ENCODE measurements around the gene SYNPO2L.

SYNPO2L gene

GRCh38 chr10:73649876-73650536 is 5.8 kb downstream of the SYNPO2L start:
- DNase-seq (ENCODE audit: low spot score) = no peak

GRCh38 chr10:73648975-73649829 is 6.6 kb downstream of the SYNPO2L start:
- no peak for DNase-seq (ENCODE audit: low spot score)

- DNase-seq (ENCODE audit: low spot score) = no peak
Measured at GRCh38 chr10:73647875-73648651, 7.8 kb downstream of the SYNPO2L start.

DNA sequence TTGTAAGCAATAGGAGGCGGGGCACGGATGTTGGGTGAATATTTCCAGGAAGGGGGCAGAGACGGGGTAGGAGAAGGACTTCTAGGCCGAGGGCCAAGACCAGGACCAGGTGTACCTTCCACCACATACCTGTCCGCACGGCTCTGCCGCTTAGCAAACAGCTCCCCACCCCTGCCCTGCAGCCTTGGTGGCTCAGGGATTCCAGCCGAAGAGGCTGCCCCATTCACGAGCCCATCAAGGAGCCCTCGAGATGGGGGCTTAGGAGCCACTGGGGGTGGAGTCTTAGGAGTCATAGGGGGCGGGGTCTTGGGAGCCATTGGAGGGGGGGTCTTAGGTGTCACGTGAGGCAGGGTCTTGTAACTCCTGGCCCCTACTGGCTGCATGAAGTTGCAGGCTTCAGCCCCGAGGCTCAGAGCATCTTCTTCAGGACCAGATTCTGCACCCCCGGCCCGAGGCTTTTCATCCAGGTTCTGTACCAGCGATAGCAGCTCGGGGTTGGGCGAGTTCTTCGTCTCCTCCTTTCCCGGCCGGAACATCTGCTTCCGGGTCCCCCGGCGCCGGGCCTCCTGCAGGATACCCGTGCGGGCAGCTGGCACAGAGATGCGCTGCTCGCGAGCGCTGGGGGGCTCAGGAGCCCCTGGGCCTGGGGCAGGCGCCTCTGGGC is 8.5 kb downstream of the SYNPO2L start:
- DNase-seq (ENCODE audit: low spot score) = peak; percentile 32

DNA sequence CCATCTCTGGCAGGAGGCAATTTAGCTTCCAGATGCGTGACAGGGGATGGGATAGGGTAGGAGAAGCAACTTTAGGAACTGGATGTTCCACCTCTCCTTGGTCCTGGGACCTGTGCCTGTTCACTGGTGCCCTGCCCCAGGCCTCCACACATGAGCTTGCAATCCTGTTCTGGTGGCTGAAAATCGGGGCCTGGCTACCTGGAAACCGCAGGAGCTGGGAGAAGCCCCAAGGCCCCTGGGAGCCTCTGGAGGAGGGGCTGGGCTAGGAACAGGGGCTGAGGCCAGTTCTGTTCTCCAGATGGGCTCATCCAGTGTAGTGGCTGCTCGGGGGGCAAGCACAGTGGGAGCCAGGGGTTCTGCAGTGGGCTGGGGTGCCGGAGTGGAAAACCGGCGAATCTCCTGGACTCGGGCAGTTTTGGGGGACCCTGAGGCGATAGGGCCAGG is 9.2 kb downstream of the SYNPO2L start:
- DNase-seq (ENCODE audit: low spot score) = no peak

DNA sequence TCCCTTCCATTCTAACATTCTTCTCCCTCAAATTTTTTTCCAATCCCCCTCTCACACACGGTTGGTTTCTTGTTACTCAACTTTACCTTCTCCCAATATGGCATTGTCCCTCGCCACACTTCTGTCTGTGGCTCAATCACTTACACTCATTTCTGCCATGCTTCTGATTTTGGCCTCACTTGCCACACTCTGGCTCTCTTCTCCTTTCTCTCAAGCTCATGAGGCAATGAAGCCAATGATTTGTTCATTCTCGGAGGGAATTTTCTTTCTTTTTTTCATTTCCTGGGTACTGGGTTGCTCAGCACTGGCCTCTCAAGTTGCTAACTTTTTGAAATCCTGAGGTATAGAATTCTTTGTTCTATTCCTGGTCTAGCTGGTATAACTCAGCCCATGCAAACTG is 10.6 kb downstream of the SYNPO2L start:
- DNase-seq (ENCODE audit: low spot score) = no peak

DNA sequence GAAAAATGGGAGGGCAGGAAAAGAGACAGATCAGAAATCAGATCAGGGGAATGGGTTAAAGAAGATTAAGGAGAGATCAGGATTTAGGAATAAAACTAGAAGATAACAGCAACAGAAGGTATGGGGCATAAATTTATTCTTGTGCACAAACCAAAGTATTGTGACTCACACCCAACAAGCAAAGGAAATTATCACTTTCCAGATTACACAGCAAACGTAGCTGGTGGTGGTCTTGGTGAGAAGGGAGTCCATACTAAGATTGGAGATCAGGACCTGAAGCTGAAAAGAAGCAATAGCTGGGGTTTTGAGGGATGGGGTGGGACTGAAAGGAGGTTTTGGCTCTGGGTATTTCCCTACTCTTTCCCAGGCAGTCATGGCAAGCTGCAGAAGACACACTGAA is 11.1 kb downstream of the SYNPO2L start:
- no peak for DNase-seq (ENCODE audit: low spot score)

- peak; percentile 80 for DNase-seq (ENCODE audit: low spot score)
Measured at GRCh38 chr10:73644015-73644743, 11.7 kb downstream of the SYNPO2L start.

DNA sequence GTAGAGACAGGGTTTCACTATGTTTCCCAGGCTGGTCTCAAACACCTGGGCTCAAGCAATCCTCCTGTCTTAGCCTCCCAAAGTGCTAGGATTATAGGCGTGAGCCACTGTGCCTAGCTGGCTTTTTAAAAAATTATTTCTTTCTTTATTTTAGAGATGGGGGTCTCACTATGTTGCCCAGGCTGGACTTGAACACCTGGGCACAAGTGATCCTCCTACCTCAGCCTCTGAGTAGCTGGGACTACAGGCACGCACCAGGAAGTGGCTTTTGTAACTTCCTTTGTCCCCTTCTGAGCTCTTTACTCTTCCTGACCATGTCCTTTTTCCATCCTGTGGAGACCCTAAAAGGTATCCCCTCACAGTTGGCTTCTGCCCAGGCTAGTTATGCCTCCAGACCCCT is 12.5 kb downstream of the SYNPO2L start:
- DNase-seq (ENCODE audit: low spot score) = no peak

GRCh38 chr10:73641328-73642060 is 14.3 kb downstream of the SYNPO2L start, which contains the start of gene MYOZ1:
Gene MYOZ1, minus strand, starts transcription at chr10:73641474. Its CDS starts 1,457 bp downstream, at chr10:73640017.
- DNase-seq (ENCODE audit: low spot score) = no peak

DNA sequence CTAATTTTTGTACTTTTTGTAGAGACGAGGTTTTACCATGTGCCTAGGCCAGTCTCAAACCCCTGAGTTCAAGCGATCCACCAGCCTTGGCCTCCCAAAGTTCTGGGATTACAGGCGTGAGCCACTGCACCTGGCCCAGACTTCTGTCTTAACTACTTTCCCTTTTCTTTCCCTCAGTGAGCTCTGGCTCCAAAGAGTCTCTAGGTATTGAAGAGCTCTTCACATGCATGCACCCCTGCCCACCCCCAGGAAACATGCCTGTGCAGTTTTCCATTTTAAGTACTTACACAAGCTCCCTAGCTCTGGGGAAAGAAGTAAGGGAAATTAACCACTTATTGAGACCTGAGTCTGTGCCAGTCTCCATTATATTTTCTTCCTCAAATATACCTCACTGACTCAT is 16.5 kb downstream of the SYNPO2L start:
- no peak for DNase-seq (ENCODE audit: low spot score)

DNA sequence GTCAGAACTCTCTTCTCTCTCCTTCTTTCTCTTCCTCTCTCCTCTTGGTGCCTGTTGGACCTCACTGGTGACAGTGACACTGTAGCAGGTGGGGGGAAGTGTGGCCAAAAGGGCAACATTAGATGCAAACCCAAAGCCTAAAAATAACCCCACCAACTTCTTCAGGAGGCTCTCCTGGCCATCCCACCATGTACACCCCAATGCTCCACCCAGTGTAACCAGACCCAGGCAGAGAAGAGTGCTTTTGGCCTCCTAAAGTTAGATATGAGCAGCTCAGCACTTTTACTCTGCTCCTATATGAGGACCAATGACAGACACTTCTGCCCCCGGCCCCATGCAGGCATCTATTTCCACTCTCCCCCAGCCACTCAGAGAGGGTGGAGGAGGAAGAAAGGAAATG is 20.0 kb downstream of the SYNPO2L start:
- no peak for DNase-seq (ENCODE audit: low spot score)

DNA sequence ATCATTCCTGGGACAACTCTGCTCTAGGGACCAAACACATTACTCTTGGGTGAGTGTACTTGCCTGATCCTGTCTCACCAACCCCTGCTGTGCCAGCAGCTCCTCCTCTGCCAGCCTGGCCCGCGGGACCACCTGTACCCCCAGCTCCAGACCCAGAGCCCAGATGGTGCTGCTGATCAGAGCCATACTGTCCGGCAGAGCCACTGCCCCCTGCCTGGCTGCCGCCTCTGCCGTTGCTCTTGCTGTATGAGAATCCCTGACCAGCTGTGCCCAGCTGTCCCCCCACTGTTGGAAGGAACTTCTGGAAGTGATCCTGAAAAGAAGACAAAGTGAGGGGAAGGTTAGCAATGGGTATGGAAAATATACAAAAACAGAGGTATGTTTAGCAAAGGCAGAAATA is 21.4 kb downstream of the SYNPO2L start:
- no peak for DNase-seq (ENCODE audit: low spot score)

GRCh38 chr10:73629165-73629564 is 26.7 kb downstream of the SYNPO2L start:
- no peak for DNase-seq (ENCODE audit: low spot score)

- DNase-seq (ENCODE audit: low spot score) = no peak
Measured at GRCh38 chr10:73628405-73628804, 27.4 kb downstream of the SYNPO2L start.

GRCh38 chr10:73627300-73627699 is 28.5 kb downstream of the SYNPO2L start:
- no peak for DNase-seq (ENCODE audit: low spot score)

DNA sequence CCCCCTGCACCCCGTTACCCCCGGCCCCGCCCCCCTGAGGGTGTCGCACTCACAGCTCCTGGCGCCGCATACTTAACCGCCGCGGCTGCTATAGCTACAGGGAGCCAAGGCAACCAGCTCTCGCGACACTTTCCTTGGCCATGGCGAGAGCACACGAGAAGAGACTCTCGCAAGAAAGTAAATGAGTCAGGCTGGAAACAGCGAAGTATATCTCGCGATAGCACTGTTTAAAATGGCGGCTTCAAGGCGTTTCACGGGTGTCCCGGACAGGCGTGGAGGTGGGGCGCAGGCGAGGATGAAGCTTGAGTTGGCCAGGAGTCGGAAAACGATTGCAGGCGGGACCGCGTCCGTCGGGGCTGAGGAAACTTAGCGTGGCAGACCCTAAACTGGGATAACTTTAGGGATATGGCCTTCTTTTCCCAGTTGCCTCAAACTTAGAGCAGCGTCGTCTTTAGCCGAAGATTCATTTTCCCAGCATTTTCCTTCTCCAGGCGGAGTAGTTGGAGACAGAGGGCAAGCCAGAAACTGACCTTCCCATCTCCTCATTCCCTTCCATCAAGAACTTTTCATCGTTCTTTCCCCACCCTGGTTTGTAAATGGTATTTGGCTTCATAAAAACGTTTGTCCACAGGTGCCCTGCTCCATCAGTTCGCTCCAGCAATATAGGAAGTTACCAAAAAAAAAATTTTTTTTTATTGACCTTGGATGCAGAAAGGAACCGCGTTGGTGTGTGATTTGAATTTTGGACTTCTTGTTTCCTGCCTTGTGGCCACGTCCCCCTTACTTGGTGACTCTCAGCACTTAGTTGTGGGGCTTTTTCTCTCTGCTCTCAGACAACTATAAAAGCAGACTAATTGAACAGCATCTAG is 29.7 kb downstream of the SYNPO2L start:
- DNase-seq (ENCODE audit: low spot score) = peak; percentile 94

DNA sequence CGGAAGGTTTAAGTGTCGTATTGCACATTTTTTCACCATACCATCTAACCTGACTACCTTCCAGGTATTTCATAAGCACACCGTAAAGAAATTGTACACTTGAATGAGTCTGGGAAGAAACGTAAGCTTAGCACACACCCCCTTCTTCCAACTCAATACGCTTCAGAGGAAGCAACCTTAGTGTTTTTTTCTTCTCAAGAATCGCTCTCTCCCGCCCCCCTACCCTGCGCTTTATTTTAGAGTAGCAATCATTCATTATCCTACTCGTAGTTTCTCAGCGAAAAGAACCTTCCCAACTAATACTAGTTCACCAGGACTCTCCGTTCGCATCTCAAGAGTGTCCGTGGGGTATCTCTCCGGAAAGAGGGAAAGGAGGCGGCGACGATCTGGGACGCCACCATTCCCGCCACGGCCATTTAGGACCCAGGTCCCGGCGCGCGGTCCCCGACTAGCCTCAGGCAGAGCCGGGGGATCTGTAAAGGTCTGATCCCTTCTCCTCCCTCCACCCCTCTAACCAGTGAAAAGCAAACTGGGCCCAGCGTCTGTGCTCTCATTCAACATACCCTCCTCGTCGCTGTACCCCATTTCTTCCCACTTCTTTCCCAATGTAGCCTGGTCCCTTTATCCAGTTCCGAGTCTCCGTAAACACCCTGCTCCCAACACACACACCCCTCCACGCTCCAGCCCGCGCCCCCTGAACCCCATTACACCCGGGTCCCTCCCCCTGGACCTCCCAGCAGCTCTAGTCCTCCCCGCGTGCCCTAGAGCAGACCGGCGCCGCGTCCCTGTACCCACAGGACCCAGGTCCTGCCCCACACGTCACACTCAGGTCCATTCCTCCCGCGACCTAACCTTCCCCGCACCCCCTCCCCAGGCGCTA is 30.6 kb downstream of the SYNPO2L start:
- DNase-seq (ENCODE audit: low spot score) = no peak

DNA sequence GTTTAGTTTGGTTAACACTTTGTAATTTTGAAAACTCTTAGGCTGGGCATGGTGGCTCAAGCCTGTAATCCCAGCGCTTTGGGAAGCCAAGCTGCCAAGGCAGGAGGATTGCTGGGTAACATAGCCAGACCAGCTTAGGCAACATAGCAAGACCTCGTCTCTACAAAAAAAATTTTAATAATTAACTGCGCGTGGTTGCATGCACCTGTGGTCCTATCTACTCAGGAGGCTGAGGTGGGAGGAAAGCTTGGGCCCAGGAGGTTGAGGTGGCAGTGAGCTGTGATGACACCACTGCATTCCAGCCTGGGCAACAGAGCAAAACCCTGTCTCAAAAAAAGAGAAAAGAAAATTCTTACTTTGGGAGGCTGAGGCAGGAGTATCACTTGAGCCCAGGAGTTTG is 32.8 kb downstream of the SYNPO2L start:
- no peak for DNase-seq (ENCODE audit: low spot score)

Measured in pons (tissue), 1 donor.